Non-pigmented ciliary epithelial cell (primary cell): ENCODE results near the gene KRT80.

Source experiments
- DNase-seq: peaks from one replicate; pipeline ENCODE4 v3.0.0-alpha.2; 2010; ENCODE audit warnings: low read depth

The KRT80 gene

GRCh38 chr12:52228931-52229330 is 37.1 kb upstream of the KRT80 start:
- no peak for DNase-seq

- no peak for DNase-seq
Measured at GRCh38 chr12:52228366-52228765, 36.6 kb upstream of the KRT80 start.

GRCh38 chr12:52227606-52228166 is 35.9 kb upstream of the KRT80 start:
- no peak for DNase-seq

- no peak for DNase-seq
Measured at GRCh38 chr12:52226446-52226845, 34.6 kb upstream of the KRT80 start.

GRCh38 chr12:52225752-52226151 is 33.9 kb upstream of the KRT80 start:
- DNase-seq: no peak

GRCh38 chr12:52224151-52224550 is 32.3 kb upstream of the KRT80 start:
- no peak for DNase-seq

GRCh38 chr12:52223406-52224039 is 31.7 kb upstream of the KRT80 start:
- no peak for DNase-seq

- DNase-seq: no peak
Measured at GRCh38 chr12:52222692-52223091, 30.9 kb upstream of the KRT80 start.

GRCh38 chr12:52221912-52222457 is 30.2 kb upstream of the KRT80 start:
- no peak for DNase-seq

- DNase-seq: no peak
Measured at GRCh38 chr12:52221070-52221781, 29.4 kb upstream of the KRT80 start.

- DNase-seq: no peak
Measured at GRCh38 chr12:52220477-52220876, 28.7 kb upstream of the KRT80 start.

GRCh38 chr12:52218001-52218400 is 26.2 kb upstream of the KRT80 start:
- no peak for DNase-seq

- no peak for DNase-seq
Measured at GRCh38 chr12:52217223-52217622, 25.4 kb upstream of the KRT80 start.

GRCh38 chr12:52216807-52217206 is 25.0 kb upstream of the KRT80 start:
- no peak for DNase-seq

GRCh38 chr12:52216100-52216499 is 24.3 kb upstream of the KRT80 start:
- no peak for DNase-seq

- peak; percentile 71 for DNase-seq
Measured at GRCh38 chr12:52215587-52216031, 23.8 kb upstream of the KRT80 start.

GRCh38 chr12:52214421-52214802 is 22.6 kb upstream of the KRT80 start:
- no peak for DNase-seq

GRCh38 chr12:52213564-52214420 is 22.0 kb upstream of the KRT80 start:
- no peak for DNase-seq

GRCh38 chr12:52212701-52213563 is 21.1 kb upstream of the KRT80 start:
- DNase-seq: no peak

- no peak for DNase-seq
Measured at GRCh38 chr12:52211716-52212585, 20.1 kb upstream of the KRT80 start.
